ENCODE data around the gene SOCS1. TPM values are rescaled to one million over a fixed set of nuclear protein-coding genes. Genes with fewer than 3 reads are reported as not detected.
"Not testable (repeated sequence)": the region's sequence is repeated elsewhere in the genome, so short reads cannot be mapped to it uniquely, and the experiment has no call there.

Gene SOCS1
- total RNA-seq, 1 experiment from 2014 or later = 2.8 TPM

GRCh38 chr16:11290102-11290893 is 34.3 kb upstream of the SOCS1 start:
- in situ Hi-C loops (cut with HindIII; ENCODE audit: low pct_unique_long_range_greater_than_20kb, low sequenced_read_pairs) = no loop called here
- DNase-seq (ENCODE audit: low read depth) = no peak

GRCh38 chr16:11289696-11290095 is 33.7 kb upstream of the SOCS1 start:
- in situ Hi-C loops (cut with HindIII; ENCODE audit: low pct_unique_long_range_greater_than_20kb, low sequenced_read_pairs); DNase-seq (ENCODE audit: low read depth): not testable (repeated sequence)

DNA sequence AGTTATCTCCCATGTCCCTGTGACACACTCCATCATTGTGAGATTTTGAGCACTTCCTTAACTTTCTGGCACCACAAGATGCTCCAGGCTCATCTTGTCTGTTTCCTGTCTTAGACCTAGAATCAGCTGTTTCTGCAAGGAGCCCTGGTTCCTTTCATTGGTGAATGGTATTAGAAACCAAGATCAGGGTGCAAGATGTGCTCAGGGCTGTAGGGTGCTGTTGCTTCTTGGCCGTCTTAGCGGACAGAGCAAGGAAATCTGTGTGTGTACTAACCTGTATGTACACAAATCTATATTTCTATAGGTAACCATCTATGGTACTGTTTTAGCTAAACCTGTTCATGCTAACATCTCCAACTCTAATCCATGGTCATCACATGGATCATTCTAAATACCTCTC is 33.2 kb upstream of the SOCS1 start:
- DNase-seq (ENCODE audit: low read depth) = no peak
- in situ Hi-C loops (cut with HindIII; ENCODE audit: low pct_unique_long_range_greater_than_20kb, low sequenced_read_pairs) = no loop called here

DNA sequence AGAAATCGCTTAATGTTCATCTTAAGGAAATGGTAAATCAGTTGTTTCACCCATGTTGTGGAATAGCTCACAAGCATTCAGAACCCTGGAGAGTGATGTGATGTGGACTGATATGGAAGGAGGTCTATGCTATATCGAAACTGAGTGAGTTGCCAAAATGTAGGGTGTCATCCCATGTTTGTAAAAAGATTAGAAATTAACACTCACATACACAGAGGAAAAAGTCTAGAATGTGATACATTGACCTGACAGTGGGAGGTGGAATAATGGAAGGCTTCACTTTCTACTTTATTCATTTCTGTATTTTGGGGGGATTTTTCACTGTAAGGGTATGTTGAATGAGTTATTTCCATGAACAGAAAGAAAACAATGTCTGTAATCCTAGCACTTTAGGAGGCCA is 29.8 kb upstream of the SOCS1 start:
- no peak for DNase-seq (ENCODE audit: low read depth)
- in situ Hi-C loops (cut with HindIII; ENCODE audit: low pct_unique_long_range_greater_than_20kb, low sequenced_read_pairs) = no loop called here

GRCh38 chr16:11283820-11284248 is 27.8 kb upstream of the SOCS1 start:
- in situ Hi-C loops (cut with HindIII; ENCODE audit: low pct_unique_long_range_greater_than_20kb, low sequenced_read_pairs) = no loop called here

DNA sequence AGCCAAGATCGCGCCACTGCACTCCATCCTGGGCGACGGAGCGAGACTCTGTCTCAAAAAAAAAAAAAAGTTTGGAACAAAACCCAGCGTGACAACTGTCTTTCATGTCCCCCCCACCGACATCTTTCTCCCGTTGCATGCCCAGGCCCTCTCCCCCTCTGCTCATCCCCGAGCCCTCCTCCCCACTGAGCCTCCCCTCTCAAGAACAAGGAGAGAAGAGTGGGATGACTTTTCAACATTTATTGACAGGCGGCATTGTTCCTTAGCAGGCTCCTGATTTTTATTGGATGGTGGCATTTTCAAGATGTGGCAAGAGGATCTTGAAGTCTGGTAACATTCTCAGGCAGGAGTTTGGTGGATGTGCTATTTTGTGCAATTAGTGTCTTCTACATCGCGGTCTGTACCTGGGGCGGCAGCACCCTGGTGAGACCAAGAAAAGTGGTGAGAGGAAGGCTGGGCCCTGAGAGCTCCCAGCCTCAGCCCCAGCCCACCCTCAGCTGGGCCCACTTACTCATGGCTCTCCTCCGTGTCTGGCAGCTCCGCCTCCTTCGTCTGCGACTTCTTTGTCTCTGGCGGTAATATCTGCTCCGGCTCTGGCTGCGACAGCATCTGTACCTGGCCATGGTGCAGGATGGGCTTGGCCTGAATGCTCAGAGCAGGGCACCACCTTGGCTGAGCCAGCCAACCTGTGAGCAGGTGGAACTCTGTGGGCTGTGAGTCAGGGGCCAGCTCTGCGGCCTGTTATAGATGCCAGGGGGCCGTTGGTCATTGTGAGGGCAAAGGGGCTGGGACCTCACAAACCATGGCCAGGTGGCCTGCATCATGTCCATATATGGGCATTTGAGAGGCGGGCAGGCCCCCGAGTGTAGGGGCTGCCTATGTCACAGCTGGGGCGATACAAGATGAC is 24.9 kb upstream of the SOCS1 start, which contains the start of gene PRM1:
PRM1 (minus strand) TSS at position 715 of the 907 bp plus-strand sequence; CDS start at position 623, 92 bp downstream.
- in situ Hi-C loops (cut with HindIII; ENCODE audit: low pct_unique_long_range_greater_than_20kb, low sequenced_read_pairs) = no loop called here
- DNase-seq (ENCODE audit: low read depth) = no peak

More at GRCh38 chr16:11283820-11284248, 27.8 kb upstream of the SOCS1 start:
- DNase-seq (ENCODE audit: low read depth) = no peak

DNA sequence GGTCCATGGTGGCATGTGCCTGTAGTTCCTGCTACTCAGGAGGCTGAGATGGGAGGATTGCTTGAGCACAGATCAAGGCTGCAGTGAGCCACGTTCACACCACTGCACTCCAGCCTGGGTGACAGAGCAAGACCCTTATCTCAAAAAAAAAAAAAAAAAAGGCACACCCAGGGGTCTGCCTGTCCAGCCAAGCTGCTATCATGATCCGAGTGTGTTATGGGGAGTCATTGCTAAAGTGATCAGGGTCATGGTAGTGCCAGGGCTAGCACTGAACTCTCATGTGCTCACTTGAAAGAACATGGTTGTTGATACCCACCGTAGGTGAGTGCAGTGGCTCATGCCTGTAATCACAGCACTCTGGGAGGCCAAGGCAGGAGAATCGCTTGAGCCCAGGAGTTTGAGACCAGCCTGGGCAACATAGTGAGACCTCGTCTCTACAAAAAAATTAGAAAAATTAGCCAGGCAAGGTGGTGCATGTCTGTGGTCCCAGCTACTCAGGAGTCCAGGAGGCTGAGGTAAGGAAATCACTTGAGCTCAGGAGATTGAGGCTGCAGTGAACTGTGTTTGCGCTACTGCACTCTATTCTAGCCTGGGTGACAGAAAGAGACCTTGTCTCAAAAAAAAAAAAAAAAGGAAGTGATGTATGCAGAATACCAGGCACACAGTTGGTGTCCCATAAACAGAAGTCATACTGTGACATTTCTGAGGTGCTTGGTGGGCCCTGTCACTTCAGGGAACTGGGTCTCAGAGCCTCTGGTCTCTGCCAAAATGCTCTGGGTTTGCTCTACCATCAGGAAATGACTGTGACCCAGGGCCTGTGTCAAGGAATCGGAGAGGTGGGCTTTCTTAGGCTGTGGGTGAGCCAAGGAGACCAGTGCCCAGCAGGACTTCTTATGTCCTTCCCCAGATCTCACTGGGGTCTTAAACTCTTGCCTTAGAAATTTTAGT is 23.0 kb upstream of the SOCS1 start:
- DNase-seq (ENCODE audit: low read depth) = no peak
- in situ Hi-C loops (cut with HindIII; ENCODE audit: low pct_unique_long_range_greater_than_20kb, low sequenced_read_pairs) = no loop called here

GRCh38 chr16:11277607-11278337 is 21.8 kb upstream of the SOCS1 start:
- in situ Hi-C loops (cut with HindIII; ENCODE audit: low pct_unique_long_range_greater_than_20kb, low sequenced_read_pairs) = no loop called here
- no peak for DNase-seq (ENCODE audit: low read depth)

GRCh38 chr16:11276896-11277593 is 21.0 kb upstream of the SOCS1 start:
- in situ Hi-C loops (cut with HindIII; ENCODE audit: low pct_unique_long_range_greater_than_20kb, low sequenced_read_pairs) = no loop called here
- DNase-seq (ENCODE audit: low read depth) = no peak

GRCh38 chr16:11276143-11276895 is 20.3 kb upstream of the SOCS1 start, which contains the start of gene PRM2:
Gene PRM2 (minus strand): TSS chr16:11276480. CDS start chr16:11276370, 110 bp downstream.
- in situ Hi-C loops (cut with HindIII; ENCODE audit: low pct_unique_long_range_greater_than_20kb, low sequenced_read_pairs) = no loop called here

GRCh38 chr16:11274964-11275363 is 19.0 kb upstream of the SOCS1 start:
- no peak for DNase-seq (ENCODE audit: low read depth)

More at GRCh38 chr16:11276143-11276895, 20.3 kb upstream of the SOCS1 start, which contains the start of gene PRM2:
- no peak for DNase-seq (ENCODE audit: low read depth)

DNA sequence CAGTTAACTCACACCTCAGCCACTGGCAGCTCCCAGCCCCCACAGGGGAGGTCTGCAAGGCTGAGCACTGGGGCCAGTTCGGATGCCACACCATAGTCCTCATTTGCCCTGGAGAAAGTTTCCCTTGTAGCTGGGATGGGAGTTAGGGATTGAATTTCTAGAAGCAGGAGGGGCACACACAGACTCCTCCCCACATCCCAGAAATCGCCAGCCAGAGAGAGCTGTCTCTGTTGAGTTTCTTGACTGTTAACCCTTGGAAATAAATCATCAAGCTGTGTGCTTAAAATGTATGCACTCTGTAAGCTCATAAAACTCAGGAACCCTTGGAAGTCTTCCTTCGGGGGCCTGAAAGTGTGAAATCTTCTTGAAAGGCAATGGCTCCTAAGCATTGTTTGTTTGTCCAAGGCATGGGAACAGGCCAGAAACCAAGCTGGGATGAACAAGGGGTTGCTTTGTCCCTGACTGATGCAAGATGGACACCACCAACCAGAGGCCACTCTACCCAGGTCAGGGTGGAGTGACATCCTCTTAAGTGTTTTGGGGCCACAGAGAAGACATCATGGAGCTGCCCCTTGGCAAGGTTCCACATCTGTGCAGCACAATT is 17.8 kb upstream of the SOCS1 start:
- in situ Hi-C loops (cut with HindIII; ENCODE audit: low pct_unique_long_range_greater_than_20kb, low sequenced_read_pairs) = no loop called here
- DNase-seq (ENCODE audit: low read depth) = no peak

More at GRCh38 chr16:11274964-11275363, 19.0 kb upstream of the SOCS1 start:
- in situ Hi-C loops (cut with HindIII; ENCODE audit: low pct_unique_long_range_greater_than_20kb, low sequenced_read_pairs) = no loop called here

GRCh38 chr16:11272921-11273720 is 17.1 kb upstream of the SOCS1 start, which contains the start of gene PRM3:
Gene PRM3 (minus strand): TSS chr16:11273629. CDS start chr16:11273595, 34 bp downstream.
- no peak for DNase-seq (ENCODE audit: low read depth)
- in situ Hi-C loops (cut with HindIII; ENCODE audit: low pct_unique_long_range_greater_than_20kb, low sequenced_read_pairs) = no loop called here

- no peak for DNase-seq (ENCODE audit: low read depth)
- in situ Hi-C loops (cut with HindIII; ENCODE audit: low pct_unique_long_range_greater_than_20kb, low sequenced_read_pairs) = no loop called here
Measured at GRCh38 chr16:11272484-11272883, 16.5 kb upstream of the SOCS1 start.

- in situ Hi-C loops (cut with HindIII; ENCODE audit: low pct_unique_long_range_greater_than_20kb, low sequenced_read_pairs) = no loop called here
- no peak for DNase-seq (ENCODE audit: low read depth)
Measured at GRCh38 chr16:11271610-11272009, 15.6 kb upstream of the SOCS1 start.

Measured in Caki2 (cell line).